Stimulated activated naive CD8-positive, alpha-beta T cell treated with anti-CD3 and anti-CD28 coated beads, Interleukin-15, Interleukin-2, amounts not matched to agents 100 U/mL and 50 U/mL, for 24 hours (primary cell): ENCODE results near the gene GAB4.
A peak's percentile ranks its signal among the peaks of the same experiment; 100 is the strongest.

Experiments used
- ATAC-seq: fragments of 150-1000 bp; cut with Tn5 transposase; one replicate; pipeline ENCODE4 v1.10.0; 2021
- DNase-seq: peaks from one replicate; pipeline ENCODE4 v3.0.0; 2021

The GAB4 gene

GRCh38 chr22:16987822-16988221 lies 20.2 kb downstream of the GAB4 start:
- ATAC-seq (no peak), DNase-seq (no peak)

GRCh38 chr22:16975155-16975885 lies 32.7 kb downstream of the GAB4 start:
- ATAC-seq (no peak), DNase-seq (no peak)

GRCh38 chr22:16974298-16975084 lies 33.5 kb downstream of the GAB4 start:
- DNase-seq (no peak), ATAC-seq (no peak)

GRCh38 chr22:16973591-16974297 lies 34.3 kb downstream of the GAB4 start:
- DNase-seq = no peak
- no peak for ATAC-seq

- DNase-seq (no peak), ATAC-seq (no peak)
Observed at GRCh38 chr22:16972311-16972710, 35.7 kb downstream of the GAB4 start.

GRCh38 chr22:16970446-16970845 lies 37.6 kb downstream of the GAB4 start:
- DNase-seq = no peak
- ATAC-seq = peak; percentile 35

GRCh38 chr22:16969508-16970327 lies 38.3 kb downstream of the GAB4 start:
- ATAC-seq (no peak), DNase-seq (no peak)

- ATAC-seq (no peak), DNase-seq (no peak)
Observed at GRCh38 chr22:16968218-16968595, 39.8 kb downstream of the GAB4 start.

GRCh38 chr22:16967453-16968217 lies 40.4 kb downstream of the GAB4 start:
- DNase-seq (no peak), ATAC-seq (no peak)

- DNase-seq (no peak), ATAC-seq (no peak)
Observed at GRCh38 chr22:16966251-16966650, 41.8 kb downstream of the GAB4 start.

GRCh38 chr22:16965560-16965959 lies 42.5 kb downstream of the GAB4 start:
- ATAC-seq (no peak), DNase-seq (no peak)

- no peak for ATAC-seq
- DNase-seq = no peak
Observed at GRCh38 chr22:16965083-16965482, 42.9 kb downstream of the GAB4 start.

- no peak for ATAC-seq
- DNase-seq = no peak
Observed at GRCh38 chr22:16964366-16964765, 43.7 kb downstream of the GAB4 start.

- DNase-seq (no peak), ATAC-seq (no peak)
Observed at GRCh38 chr22:16963189-16963945, 44.7 kb downstream of the GAB4 start.

GRCh38 chr22:16962501-16962900 lies 45.5 kb downstream of the GAB4 start:
- no peak for ATAC-seq

GRCh38 chr22:16961477-16962186 lies 46.4 kb downstream of the GAB4 start:
- ATAC-seq (no peak), DNase-seq (no peak)

More at GRCh38 chr22:16962501-16962900, 45.5 kb downstream of the GAB4 start:
- DNase-seq = no peak

- no peak for ATAC-seq
Observed at GRCh38 chr22:16960884-16961249, 47.2 kb downstream of the GAB4 start.

GRCh38 chr22:16960220-16960883 lies 47.7 kb downstream of the GAB4 start:
- DNase-seq (no peak), ATAC-seq (no peak)

More at GRCh38 chr22:16960884-16961249, 47.2 kb downstream of the GAB4 start:
- no peak for DNase-seq

GRCh38 chr22:16959345-16959930 lies 48.6 kb downstream of the GAB4 start:
- no peak for DNase-seq
- no peak for ATAC-seq
